HUDEP-2 (cell line): ENCODE data around the gene RAP2C.

Experiments used
- DNase-seq, 76 experiments: peaks; one replicate each; lab custom pipeline; 2025; ENCODE audit not compliant: unreplicated experiment in 76 of 76; lab: John Stamatoyannopoulos, UW

The RAP2C gene

DNA sequence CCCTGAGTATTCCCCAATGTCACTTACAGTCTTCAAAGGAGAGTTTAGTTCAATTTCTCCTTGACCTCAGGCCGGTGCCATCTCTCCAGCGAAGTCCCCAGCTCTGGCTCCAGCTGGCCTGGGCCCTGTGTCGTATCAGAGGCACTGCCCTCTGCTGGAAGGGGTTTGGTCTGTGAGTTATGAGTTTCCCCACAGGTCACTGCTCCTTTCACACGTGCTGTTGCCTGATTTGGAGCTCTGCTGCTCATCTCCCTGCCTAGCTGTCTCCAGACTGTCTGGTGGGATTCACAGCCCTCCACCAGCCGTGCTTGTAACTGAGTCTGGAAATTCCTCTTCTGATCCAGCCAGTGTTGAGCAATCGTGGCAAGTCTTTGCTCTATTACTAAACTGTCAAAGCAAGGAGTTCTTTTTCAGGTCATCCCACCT, at the start of gene RAP2C:
TSS of gene RAP2C (minus strand) at position 105 of the 426 bp plus-strand sequence. CDS start 2,179 bp downstream, outside the sequence.
- peak in 72 of 76 experiments; percentile 1 to 77 (median 48) for DNase-seq

DNA sequence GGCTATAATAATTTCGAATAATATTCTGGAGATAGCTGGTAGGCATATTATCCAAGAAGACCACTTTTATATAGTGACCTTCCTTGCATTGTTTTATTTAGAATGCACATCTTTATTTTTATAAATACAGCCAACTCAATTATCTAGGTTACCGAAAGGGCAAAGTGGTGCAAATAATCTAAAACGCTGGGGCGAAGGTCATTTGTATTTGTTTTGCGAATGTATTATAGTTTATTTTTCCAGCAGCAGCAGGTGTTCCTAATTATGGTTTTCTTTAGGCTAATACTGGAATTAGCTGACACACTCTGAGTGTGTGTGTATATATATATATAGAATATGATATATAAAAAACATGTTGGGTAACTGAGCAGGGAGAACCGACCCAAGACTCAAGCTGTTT, 48.1 kb upstream of the RAP2C start:
- no peak for DNase-seq

DNA sequence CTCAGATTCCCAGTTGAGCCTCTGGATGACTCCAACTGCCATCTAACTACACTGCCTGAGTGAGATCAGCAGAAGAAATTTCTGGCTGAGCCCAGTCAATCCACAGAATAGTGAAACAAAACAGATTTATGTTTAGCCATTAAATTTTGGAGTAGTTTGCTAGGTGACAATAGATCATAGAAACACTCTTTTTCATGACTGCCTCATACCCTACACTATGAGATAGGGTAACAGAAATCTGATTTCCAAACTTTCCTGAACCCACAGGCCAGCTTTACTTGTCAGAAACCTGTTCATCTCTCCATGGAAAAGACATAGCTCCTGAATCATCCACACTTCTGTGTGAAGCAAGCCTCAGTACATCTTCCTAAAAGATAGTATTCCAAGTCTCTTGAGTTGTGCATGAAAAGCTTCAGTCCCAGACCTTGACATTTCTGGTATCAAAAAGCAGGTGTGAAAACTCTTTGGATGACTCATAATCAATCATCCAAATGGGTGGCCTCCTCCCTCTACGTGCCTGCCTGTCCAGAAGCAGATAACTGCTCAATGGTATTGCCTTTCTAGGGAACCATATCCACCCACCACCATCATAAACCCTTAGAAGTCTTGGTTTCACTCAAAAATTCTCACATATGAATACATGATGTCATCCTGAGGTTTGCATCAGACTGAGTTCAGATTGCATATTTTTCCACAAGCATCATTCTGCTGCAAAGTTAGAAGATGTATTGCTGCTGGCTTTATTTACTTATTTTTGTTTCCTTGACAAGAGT, 47.5 kb upstream of the RAP2C start:
- DNase-seq = no peak

DNA sequence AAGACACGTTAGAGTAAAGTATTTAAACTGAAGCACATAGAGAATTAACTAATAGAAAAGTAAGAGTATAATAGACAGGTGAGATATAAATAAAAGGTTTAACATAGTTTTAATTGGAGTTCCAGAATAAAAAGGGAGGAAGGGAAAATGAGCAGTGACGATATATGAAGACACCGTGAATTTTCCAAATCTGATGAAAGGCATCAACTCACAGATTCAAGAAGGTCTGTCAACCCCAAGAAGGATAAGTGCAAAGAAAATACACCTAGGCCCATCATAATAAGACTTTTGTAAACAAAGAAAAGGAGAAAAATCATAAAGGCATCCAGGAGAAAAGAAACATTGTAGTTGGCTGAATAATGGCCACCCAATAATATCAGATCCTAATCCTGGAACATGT, 43.9 kb upstream of the RAP2C start:
- no peak for DNase-seq

DNA sequence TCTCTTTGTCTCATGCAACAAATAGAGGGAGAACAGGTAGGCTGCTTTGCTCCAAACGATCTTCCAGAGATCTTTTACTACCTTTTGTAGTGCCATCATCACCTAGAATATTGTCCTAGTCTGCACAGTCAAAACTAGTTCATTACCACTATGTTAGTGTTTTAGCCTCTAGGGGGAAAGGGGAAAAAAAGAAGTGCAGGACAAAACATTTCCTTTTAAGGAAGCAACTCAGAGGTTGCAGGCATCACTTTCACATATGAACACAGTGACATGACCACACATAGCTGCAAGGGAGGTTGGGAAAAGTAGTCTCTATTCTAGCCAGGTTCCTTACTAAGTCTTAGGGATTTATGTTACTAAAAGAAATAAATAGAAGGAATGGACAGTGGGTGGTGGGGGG, 39.3 kb upstream of the RAP2C start:
- no peak for DNase-seq

GRCh38 chrX:132257116-132257515, 37.9 kb upstream of the RAP2C start:
- no peak for DNase-seq

DNA sequence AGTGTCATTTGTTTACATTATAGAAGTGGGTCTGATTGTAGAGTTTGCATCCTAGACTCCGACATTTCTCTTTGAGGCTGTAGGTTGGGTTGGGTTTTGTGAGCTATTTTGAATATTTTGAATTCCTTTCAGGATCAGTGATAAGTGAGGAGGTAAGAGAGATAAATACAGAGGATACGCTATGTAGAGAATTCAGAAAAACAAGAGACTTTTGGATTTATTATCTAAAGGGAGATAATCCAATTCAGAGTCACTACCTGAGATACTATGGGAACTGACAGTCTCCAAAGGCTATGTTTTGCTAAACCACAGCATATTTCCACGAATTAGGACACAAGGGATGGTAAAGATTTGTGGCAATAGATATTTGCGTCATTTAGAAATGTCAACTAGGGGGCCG, 16.9 kb upstream of the RAP2C start:
- no peak for DNase-seq

DNA sequence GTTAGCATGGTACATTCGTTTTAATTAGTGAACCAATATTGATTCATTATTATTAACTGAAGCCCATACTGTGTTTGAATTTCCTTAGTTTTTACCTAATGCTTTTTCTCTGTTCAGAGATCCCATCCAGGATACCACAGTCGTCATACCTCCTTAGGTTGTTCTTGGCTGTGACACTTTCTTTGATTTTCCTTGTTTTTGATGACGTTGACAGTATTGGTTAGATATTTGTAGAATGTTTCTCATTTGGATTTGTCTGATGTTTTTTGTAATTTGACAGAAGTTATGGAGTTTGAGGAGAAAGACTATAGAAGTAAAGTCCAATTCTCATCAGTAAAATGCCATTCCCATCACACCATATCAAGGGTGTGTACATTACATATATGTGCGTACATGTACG, 16.2 kb upstream of the RAP2C start:
- no peak for DNase-seq

GRCh38 chrX:132231587-132231986, 12.3 kb upstream of the RAP2C start:
- no peak for DNase-seq

- no peak for DNase-seq
Observed at GRCh38 chrX:132227383-132228112, 8.3 kb upstream of the RAP2C start.

GRCh38 chrX:132226169-132226568, 6.9 kb upstream of the RAP2C start:
- DNase-seq = peak in 1 of 76 experiments; percentile 1

DNA sequence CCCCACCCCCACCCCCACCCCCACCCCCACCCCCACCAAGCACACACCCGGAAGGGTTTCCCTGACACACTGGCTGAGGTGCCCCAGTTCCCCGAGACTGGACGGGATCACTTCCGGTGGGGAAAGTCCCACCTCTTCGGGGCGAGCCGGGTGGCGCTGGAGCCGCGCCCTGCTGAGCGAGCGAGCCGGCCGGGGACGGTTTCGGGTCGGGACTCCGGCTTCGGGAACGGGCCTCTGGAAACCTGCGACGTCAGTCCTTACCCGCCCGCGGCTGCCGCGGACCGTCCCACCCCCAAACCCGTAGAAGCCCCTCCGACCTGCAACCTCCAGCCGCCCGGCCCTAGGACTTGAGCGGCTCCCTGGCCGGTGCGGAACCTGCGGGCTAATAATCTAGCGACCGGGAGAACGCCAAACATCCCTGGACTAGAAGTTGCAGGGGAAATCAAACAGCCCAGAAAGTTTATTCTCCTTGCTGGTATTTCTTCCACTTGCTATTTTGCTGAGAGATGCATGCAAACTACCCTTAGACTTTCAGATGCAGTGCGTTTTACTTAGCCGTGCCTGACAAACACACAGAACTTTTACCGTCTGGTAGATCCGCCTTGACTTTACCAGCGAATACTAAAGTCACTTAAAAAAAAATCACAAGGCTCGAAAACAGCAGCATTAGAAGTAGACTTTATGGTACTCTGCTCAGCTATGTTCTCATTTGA, 991 bp downstream of the RAP2C start:
- DNase-seq = peak in 75 of 76 experiments; percentile 1 to 80 (median 59)

- peak in 69 of 76 experiments; percentile 1 to 71 (median 42) for DNase-seq
Observed at GRCh38 chrX:132217203-132218073, 1.8 kb downstream of the RAP2C start.

DNA sequence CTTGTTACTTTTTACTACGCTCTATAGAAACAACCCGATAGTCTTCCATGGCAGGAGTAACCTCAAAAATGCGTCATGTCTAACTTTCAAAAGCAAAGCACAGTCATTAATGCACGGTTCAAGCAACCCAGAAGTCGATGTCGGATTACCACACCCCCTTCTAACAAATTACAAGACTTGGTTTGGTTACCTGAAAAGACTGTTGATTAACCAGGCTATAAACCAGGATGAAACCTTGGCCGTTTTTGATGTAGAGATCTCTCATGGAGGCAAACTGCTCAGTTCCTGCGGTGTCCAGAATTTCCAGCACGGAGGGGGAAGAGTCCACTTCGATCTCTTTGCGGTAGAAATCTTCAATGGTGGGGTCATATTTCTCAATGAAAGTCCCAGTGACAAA, 2.4 kb downstream of the RAP2C start:
- DNase-seq = no peak

GRCh38 chrX:132216283-132216682, 3.0 kb downstream of the RAP2C start:
- no peak for DNase-seq

DNA sequence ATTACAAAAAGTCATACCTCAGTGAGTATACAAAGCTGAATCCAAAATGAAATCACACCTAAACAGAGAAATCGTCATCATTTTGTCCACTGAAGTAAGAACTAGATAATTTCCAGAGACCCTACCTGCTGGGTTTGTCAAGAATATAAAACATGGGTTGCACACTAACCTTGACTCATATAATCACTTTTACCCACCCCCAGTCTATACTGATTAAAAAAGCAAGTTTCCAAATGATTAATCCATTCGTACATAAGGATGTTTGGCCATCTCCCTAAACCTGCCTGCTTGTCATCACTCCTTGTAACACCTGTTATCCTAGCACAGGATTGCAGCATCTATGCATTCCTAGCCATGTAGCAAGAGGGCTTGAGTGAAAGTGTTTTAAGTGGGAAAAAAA, 4.7 kb downstream of the RAP2C start:
- no peak for DNase-seq

DNA sequence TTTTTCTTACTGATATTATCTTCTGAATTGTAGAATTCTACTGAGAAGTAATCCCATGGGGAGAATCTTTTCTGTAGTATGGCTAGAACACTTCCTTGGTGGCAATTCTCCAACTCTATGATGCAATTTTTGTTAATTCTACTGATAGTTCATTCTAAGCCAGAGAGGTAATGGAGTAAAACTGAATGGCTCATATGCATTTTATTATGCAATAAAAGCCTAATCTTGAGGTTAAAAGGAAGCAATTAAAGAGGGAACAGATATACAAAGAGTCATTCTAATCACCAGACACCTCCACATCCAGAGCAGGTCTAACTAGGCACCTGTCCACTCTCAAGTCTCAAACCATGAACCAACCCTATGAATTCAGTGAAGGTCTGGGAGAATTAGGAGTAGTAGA, 9.7 kb downstream of the RAP2C start:
- DNase-seq = no peak

DNA sequence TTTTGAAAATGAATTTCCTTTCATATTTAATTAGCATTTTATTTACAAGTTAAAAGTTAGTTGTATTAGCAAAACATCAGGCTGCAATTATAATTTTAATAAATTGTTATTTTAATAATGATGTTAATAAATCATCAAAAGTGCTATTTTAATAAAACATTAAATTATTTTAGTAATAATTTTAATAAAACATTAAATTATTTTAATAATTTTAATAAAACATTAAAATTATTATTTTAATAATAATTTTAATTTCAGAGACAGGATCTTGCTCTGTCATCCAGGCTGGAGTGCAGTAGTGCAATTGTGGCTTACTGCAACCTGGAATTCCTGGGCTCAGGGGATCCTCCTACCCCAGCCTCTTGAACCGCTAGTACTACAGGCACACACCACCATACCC, 10.8 kb downstream of the RAP2C start:
- DNase-seq = no peak

GRCh38 chrX:132207996-132208395, 11.3 kb downstream of the RAP2C start:
- DNase-seq = no peak

GRCh38 chrX:132206259-132206658, 13.0 kb downstream of the RAP2C start:
- no peak for DNase-seq
